A375 (cell line): ENCODE data around the gene LMAN1L. TPM values are rescaled to one million over a fixed set of nuclear protein-coding genes. Genes with fewer than 3 reads are reported as not detected.

Experiments used
- small RNA-seq: library from RNA; depleted of rRNA; stranded (forward); fragments of <200 nt; gene quantifications from one replicate; pipeline ENCODE3, GENCODE V24; 2014
- total RNA-seq: library from RNA; depleted of rRNA; stranded (reverse); fragments of >200 nt; shearing (Covaris generic); gene quantifications from 2 replicates; pipeline ENCODE4 v1.2.3, GENCODE V29; 2014; rRNA removed

The LMAN1L gene
- 0.16 and 0.64 TPM in 2 replicates for total RNA-seq

DNA sequence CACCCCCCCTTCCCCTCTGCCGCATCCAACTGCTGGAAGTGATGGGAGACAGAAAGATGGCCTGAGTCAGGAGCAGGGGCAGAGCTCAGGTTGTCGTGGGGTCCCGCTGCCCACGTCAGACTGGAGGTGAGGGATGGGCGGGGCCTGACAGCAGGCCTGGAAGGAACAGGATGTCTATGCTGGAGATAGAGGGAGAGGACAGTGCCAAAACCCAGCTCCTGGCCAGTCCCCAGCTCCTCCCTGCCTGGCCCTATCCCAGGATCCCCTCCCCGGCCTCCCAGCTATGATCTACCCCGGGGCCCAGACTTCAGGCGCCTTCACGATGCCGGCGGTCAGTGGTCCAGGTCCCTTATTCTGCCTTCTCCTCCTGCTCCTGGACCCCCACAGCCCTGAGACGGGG lies at the start of gene LMAN1L:
TSS of gene LMAN1L (plus strand) at position 303 of the 400 bp plus-strand sequence. CDS start at position 323, 20 bp downstream.

DNA sequence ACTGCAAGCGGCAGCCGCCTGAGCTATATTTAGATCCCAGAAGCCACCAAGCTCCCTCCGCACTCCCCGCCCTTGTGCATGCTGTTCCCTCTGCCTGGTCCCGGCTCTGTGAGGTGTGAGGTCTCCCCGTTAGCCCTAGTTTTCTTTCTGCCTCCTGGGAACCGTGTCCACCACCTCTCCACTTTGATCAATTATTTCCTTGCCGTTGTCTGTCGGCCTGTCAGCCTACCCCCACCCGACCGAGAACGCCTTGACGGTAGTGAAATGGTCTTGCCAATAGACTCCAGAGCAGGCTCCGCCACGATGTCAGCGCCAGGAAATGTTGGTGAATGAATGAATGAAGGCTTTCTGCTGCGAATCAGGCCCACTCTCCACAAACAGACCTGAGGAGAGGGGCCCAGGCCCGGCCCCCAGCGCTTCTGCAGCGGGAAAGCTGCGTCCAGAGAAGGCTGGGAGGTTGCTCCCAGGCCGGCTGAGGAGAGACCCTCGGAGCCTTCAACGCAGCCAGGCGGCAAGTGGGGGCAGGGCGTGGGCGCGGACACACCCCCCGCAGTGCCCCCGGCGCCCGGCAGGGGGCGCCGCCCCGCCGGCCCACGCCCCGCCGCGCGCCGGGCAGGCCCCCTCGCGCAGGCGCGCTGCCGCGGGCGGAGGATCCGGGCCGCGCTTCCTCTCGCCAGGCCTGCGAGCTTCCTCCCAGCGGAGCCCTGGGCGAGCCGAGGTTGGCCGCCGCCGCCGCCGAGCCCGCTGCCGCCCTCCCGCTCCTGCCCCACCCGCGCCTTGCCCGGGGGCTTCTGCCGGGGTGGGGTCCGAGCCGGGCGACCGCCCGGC lies 31.0 kb upstream of the LMAN1L start, which contains the start of gene CSK:
TSS of gene CSK (plus strand) at position 650 of the 828 bp plus-strand sequence. CDS start 16,218 bp downstream, outside the sequence.

DNA sequence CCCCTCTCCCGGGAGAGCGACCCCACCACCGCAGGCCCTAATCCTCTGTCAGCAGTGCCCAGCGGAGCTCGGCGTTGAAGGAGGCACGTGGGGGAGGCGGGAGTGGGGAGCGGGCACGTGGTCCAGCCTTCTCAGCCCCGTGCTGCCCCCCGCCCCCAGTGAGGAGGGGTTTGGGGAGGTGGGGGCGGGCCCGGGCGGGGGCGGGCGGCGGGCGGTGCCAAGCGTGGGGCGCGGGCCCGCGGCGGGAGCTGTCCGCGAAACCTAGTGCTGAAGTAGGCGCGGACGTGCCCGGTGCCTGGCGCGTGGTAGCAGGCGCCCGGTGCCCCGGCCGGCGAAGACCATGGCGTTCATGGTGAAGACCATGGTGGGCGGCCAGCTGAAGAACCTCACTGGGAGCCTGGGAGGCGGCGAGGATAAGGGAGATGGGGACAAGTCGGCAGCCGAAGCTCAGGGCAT lies 13.8 kb downstream of the LMAN1L start, which contains the start of gene CPLX3:
TSS of gene CPLX3 (plus strand) at position 264 of the 456 bp plus-strand sequence. CDS start at position 341, 77 bp downstream.

DNA sequence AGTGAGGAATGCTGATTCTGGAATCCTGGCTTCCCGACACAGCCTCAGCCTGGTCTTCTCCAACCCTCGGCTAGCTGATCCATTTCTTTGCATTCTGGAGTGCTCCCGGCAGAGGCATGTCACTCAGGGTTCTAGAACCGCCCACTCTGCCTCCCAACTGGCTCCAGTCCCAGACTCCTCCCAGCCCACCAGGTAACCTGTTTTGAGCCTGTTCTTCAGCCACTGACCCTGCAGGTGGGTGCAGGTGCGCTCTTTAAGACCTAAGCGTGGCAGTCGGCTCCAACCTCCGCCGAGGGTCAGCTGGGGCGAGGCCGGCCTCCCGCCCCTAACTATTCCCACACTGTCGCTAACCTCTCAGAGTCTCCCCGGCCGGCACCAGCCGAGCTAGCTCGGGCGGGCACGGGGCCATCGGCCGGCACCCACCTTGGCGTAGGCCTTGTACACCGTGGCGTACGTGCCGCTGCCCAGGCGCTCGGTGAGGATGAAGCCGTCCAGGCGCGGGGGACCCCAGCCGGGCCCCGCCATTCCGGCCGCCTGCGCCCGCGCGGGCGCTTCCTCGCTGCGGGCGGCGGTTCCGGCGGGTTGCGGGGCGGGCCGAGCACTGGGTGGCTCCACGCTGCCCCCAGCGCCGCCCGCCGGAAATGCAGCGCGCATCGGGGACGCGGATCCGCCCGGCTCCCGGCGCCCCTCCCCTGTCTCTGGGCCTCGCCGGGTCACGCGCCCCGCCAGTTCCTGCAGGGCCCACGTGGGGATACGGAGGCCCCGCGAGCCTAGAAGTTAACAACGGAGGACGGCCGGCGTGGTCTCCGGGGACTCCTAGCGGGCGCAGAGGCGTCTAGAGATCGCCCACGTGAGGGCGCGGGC lies 30.2 kb downstream of the LMAN1L start, which contains the start of gene ULK3:
TSS of gene ULK3 (minus strand) at position 576 of the 864 bp plus-strand sequence. CDS start at position 525, 51 bp downstream.

DNA sequence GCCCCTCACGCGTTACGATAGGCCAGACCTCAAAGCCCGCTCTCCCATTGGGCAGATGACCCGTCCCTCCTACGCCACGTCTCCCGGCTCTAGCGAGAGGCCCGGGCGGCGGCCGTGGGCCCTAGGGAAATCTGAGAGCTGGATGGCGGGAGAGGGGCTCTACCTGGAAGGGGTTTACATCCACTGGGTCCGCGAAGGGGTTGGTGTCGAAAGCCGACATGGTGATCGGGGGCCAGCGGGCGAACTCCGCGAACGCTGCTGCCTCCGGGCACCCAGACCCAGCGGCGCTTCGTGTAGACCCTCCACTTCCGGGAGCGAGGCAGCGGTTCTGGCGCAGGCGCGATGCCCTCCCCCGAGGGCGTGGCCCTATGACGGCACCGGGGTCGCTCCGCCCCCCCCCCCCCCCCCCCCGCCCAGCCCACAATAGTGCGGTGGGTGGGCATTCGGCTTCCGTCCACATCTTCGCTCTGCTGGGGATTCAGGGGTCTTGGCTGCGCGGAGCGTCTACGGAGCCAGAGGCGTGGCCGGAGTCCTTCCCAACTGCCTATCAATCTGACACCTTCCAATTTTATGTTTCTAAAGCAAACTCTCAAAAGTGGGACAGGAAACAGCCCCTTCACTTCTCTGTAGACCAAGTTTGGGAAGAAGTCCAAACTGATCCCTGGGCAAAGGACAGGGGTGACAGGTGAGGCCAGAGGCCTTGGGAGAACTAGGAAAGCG lies 60.6 kb downstream of the LMAN1L start, which contains the start of gene SCAMP2:
TSS of gene SCAMP2 (minus strand) at position 330 of the 720 bp plus-strand sequence. CDS start at position 220, 110 bp downstream.

Small RNA genes within 50 kb of the gene (small RNA-seq; reads per million reads assigned to genes)
- gene CPLX3 (not detected), gene MIR4513 (not detected), gene MIR6882 (not detected)

Other genes with a start within 250 kb of the LMAN1L start
- 52.9 and 65.9 TPM in 2 replicates for gene CLK3, start 197.0 kb upstream of the LMAN1L start, total RNA-seq
- gene EDC3, start 116.8 kb upstream of the LMAN1L start, total RNA-seq = 12.8 and 14.8 TPM in 2 replicates
- gene CYP1A1, start 87.3 kb upstream of the LMAN1L start, total RNA-seq = 2.9 and 3.5 TPM in 2 replicates
- gene CYP1A2, start 64.0 kb upstream of the LMAN1L start, total RNA-seq = not detected in 2 replicates
- gene CSK, start 30.8 kb upstream of the LMAN1L start, total RNA-seq = 30.0 and 37.9 TPM in 2 replicates
- gene CPLX3, start 13.8 kb downstream of the LMAN1L start, total RNA-seq = 0.08 and 0.15 TPM in 2 replicates
- 31.0 and 35.5 TPM in 2 replicates for gene ULK3, start 30.3 kb downstream of the LMAN1L start, total RNA-seq
- gene SCAMP2, start 60.5 kb downstream of the LMAN1L start, total RNA-seq = 13.8 and 18.4 TPM in 2 replicates
- 89.8 and 103 TPM in 2 replicates for gene MPI, start 77.2 kb downstream of the LMAN1L start, total RNA-seq
- gene FAM219B, start 94.0 kb downstream of the LMAN1L start, total RNA-seq = 34.2 and 37.5 TPM in 2 replicates
- 85.7 and 95.1 TPM in 2 replicates for gene COX5A, start 125.2 kb downstream of the LMAN1L start, total RNA-seq
- 32.4 and 33.1 TPM in 2 replicates for gene RPP25, start 143.9 kb downstream of the LMAN1L start, total RNA-seq
- 5.3 and 8.6 TPM in 2 replicates for gene SCAMP5, start 182.7 kb downstream of the LMAN1L start, total RNA-seq
- gene PPCDC, start 210.8 kb downstream of the LMAN1L start, total RNA-seq = 16.9 and 21.7 TPM in 2 replicates